Endometrial microvascular endothelial cells (primary cell): ENCODE measurements around the gene ITGB1BP2. TPM values are rescaled to one million over a fixed set of nuclear protein-coding genes. Genes with fewer than 3 reads are reported as not detected.
"Not testable (repeated sequence)": the region's sequence is repeated elsewhere in the genome, so short reads cannot be mapped to it uniquely, and the experiment has no call there.

Experiments
- in situ Hi-C: cut with HindIII; loops from 2 replicates; pipeline ENCODE4 v1.10.0; 2017; ENCODE audit warnings: low sequenced_read_pairs, low pct_unique_long_range_greater_than_20kb; ENCODE audit errors: inconsistent ontology term
- total RNA-seq: library from RNA; depleted of rRNA; stranded (reverse); fragments of >200 nt; gene quantifications from one replicate; pipeline ENCODE4 v1.2.3, GENCODE V29; 2015; ENCODE audit errors: inconsistent ontology term

ITGB1BP2 gene
- total RNA-seq: not detected

DNA sequence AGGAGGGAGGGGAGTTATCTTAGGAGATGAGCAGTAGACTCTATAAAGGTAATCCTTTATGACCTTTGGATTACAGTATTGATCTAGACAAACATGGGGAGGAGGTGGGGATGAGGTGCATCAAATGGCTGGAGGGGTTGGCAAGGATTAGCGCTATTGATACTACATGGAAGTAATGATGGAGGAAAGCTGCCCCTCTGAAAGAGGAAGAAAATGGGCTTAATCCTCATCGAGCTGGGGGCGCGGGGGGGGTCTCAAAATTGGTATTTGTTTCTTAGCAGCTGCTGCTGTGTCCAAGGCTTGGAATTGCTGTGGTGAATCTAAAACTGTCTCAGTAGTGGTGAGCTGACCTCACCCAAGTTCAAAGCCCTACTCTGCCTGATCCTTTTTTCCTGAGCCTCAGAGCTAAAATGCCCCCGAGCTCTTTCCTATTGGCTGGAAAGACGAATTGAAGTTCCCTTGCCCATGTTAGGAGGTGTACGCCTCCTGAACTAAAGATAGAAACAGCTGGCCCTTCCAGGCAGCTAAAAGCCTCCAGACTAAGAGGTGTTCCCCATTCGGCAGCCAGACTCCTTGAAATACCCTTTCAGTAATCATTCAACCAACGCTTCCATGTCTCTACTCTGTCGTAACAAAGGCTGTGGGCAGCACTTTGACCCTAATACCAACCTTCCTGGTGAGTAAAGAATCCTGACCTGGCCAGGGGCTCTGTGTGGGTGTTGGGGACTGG lies at the start of gene ITGB1BP2:
ITGB1BP2 (plus strand) TSS at position 556 of the 730 bp plus-strand sequence; CDS start at position 613, 57 bp downstream.
- in situ Hi-C loops: no loop called here

DNA sequence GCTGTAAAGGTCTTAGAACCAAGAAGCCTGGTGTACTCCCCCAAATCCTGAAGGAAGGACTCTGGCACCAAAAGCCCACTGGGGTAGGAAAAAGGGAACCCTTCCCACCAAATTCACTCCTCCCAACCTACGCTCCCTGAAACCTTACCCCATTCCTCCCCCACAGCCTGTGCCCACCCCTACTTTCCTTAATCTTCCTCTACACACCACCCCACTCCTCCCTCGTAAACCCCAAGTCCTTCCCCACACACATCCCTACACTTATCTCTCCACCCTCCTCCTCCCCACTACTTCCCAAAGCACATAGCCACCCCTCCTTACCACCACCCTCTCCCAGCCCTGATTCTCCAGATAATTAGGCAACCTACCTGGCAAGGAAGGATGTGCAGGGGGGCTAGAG lies 49.3 kb upstream of the ITGB1BP2 start:
- in situ Hi-C loops: no loop called here

DNA sequence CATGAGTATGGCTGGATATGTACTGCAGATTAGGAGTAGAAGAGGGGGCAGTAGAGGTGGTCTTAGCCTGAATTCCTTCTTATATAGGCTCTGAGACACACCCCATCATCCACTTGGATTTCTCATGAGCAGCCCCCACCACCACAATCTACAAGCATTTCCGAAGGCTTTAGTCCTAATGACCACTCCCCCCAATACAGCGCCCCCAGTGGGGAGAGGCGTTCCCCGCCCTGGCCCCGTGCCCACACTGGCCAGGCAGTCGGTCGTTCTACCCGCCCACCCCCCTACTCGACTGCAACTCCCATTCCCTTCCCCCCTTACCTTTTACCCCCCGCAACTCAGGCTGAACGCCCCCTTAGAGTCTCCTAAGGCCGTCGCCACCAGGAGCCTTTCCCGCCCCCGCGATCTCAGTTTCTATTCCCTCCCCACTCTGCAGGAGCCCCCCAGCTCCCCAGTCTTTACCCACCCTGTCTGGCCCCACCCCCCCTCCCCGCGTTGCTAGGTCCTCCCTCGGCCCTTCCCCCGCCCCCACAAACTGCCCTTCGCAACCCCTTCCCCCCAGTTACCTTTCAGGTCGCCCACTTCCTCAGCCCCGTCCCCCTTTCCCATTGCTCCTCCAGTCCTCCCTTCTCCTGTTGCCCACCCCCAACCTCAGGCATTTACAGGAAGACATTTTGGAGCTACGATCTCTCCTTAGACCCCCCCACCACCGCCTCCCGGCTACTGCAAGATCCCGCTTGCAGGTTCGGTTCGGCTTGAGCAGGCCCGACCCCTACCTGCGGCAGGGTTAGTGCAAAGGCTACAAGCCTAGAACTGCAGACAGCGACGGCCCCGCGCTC lies 48.1 kb upstream of the ITGB1BP2 start:
- in situ Hi-C loops: no loop called here

DNA sequence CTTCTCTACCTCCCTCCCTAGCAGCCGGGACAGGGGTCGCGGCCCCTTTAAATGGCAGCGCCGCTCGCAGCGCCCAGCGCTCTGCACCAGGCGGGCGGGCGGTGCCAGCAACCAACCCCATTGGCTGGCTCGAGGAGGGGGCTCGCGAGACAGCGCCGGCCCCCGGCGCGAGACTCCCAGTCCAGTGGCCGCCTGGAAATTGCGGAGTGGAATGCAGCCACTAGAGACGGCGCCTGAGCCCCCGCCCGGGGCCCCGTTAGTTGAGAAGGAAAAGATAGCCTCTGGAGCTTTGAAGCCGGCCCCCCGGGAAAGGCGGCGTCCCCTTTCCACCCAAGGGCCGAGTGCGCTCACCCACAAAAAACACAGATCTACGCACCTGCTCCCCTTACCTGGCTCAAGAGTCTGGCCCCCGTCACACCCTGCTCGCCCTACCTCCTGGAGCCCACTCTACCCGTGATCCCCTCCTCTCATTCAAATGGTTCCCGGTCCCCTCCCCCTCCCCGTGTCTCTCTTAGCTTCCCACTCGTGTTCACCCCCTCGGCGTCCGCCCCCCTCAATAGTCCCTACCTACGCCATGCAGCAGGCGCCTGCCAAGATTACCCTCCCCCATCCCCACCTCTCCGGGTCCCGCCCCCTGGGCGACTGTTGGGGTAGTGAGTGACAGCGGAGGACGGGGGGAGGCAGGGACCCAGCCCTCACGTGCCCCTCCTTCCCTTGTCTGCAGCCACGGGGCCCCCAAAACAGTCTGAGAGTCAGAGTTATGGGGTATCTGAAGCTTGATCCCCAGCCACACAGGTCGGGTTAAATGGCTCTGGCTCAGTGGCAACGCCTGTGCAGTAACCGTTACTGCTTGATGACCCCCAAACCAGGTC lies 47.2 kb upstream of the ITGB1BP2 start, which contains the start of gene ZMYM3:
ZMYM3 (minus strand) TSS at position 49 of the 872 bp plus-strand sequence. CDS start 885 bp downstream, outside the sequence.
- in situ Hi-C loops: no loop called here

DNA sequence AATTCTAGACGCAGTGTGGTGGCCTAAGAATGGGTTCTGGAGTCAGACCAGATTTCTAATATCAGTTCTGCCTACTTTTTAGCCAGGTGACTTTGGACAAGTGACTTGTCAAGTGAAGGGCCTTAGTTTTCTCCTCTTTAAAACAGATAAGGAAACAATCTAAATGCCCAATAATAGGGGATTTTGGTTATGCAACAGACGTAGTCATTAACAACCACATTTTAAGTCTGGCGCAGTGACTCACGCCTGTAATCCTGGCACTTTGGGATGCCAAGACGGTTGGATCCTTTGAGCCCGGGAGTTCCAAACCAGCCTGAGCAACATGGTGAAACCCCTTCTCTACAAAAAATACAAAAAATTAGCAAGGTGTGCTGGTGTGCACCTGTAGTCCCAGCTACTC lies 45.5 kb upstream of the ITGB1BP2 start:
- in situ Hi-C loops: no loop called here

DNA sequence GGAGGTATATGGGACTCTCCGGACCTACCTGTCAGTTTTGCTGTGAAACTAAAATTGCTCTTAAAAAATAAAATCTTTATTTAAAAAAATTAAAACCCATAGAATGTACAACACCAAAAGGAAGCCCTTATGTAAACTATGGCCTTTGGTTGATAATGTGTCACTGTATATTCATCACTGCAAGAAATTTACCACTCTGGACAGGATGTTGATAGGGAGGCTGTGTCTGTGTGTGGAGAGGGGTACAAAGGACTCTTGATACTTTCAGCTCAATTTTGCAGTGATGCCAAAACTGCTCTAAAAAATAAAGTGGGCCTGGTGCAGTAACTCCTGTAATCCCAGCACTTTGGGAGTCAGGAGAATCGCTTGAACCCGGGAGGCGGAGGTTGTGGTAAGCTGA lies 44.7 kb upstream of the ITGB1BP2 start:
- in situ Hi-C loops: no loop called here

DNA sequence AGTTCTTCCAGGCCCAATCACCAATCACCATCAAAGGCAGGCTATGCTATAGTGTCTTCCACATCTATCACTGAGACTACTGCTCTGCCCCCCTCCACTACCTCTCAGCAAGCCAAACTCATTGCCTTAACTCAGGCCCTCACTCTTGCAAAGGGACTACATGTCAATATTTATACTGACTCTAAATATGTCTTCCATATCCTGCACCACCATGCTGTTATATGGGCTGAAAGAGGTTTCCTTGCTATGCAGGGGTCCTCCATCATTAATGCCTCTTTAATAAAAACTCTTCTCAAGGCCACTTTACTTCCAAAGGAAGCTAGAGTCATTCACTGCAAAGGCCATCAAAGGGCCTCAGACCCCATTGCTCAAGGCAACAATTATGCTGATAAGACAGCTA lies 32.9 kb upstream of the ITGB1BP2 start:
- in situ Hi-C loops: not testable (repeated sequence)

DNA sequence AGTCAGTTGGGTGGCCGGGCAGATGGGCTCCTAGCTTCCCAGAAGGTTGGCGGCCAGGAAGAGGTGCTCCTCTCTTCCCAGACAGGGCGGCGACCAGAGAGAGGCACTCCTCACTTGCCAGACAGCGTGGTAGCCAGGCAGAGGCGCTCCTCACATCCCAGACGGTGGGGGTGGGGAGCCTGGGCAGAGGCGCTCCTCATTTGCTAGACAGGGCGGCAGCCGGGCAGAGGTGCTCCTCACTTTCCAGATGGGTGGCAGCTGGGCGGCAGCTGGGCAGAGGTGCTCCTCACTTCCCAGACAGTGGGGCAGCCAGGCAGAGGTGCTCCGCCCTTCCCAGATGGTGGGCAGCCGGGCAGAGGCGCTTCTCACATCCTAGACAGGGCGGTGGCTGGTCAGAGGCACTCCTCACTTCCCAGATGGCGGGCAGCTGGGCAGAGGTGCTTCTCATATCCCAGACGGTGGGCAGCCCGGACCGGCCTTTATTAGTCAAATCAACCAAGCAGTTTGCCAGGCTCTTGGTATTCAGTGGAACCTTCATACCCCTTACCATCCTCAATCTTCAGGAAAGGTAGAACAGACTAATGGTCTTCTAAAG lies 31.7 kb upstream of the ITGB1BP2 start:
- in situ Hi-C loops: no loop called here

DNA sequence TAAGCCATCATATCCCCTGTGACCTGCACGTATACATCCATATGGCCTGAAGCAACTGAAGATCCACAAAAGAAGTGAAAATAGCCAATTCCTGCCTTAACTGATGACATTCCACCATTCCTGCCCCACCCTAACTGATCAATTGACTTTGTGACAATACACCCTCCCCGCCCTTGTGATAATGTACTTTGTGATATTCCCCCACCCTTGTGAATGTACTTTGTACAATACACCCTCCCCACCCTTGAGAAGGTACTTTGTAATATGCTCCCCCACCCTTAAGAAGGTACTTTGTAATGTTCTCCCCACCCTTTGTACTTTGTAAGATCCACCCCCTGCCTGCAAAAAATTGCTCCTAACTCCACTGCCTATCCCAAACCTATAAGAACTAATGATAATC lies 29.2 kb upstream of the ITGB1BP2 start:
- in situ Hi-C loops: not testable (repeated sequence)

DNA sequence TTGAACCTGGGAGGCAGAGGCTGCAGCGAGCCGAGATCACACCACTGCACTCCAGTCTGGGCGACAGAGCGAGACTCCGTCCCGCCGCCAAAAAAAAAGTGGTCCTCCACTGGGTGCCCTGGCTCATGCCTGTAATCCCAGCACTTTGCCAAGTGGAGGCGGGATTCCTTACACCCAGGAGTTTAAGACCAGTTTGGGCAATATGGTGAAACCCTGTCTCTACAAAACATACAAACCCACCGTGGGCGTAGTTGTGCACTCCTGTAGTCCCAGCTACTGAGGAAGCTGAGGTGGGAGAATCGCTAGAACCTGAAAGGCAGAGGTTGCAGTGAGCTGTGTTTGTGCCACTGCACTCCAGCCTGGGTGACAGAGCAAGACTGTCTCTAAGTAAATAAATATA lies 20.2 kb upstream of the ITGB1BP2 start:
- in situ Hi-C loops: not testable (repeated sequence)

DNA sequence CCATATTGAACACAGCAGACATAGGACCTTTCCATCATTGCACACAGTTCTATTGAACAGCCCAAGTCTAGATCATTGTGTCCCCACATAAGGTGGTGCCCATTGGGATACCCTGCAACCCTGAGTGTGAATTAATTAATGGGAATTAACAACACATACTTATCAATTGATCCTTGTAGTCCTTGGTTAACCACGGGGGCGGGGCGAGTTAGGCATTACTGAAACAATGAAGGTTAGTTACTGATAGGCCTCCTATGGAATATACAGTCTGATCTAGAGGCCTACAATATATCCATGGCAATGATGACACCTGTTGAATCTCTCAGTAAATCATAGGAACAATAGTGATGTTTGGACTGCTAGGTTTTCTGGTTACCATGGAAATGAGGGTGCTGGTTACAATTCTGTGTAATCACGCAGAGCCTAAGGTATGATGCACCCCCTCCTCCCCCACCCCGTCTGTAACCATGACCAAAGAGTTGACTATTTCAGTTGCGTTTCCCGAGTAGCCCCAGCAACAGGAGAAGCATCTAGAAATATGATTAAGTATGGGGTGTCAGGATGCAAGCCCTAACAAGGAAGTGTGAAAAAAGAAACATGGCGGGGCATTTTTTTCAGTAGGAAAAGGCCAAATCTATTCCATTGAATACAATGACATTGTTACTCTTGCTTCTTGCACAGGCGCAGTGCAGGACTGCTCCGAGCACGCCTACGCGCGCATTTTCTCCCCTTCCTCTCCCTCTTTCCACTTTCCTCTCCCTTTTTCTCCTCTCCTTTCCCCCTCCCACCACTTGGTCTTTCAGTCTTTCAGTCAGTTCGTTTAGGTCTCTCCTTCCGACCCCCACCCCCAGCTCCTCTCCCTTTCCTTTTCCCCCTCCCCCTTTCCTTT lies 18.8 kb upstream of the ITGB1BP2 start:
- in situ Hi-C loops: no loop called here

DNA sequence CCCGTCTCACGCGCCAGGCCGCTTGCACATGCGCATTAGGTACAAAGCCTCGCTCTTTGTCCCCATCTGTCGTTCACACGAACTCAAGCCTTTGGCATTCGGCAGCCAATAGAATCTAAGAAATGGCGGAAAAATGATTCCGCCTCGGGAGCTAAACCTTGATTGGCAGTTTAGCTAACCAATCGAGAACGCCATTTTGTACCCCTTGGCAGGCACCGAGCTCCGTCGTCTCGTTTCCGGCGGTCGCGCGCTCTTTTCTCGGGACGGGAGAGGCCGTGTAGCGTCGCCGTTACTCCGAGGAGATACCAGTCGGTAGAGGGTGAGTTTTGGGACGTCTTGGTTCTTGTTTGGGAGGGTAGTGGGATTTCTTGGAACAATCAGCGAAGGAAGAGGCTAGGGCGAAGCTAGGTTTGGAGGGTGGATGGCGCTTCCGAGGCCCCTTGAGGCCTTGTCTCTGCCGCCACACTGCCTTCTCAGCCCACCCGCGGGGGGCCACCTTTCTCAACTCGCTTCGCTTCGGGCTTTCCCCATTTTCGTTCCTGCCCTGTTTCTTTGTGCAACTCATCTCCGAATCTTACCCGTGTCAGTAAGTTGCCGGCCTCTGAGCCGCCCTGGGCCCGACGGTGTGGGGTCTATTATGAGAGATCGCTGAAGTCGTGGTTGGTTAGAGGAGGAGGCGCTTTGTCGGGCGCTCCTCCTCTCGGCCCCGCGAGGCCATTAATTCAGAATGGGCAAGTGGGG lies 18.0 kb upstream of the ITGB1BP2 start, which contains the start of gene NONO:
NONO (plus strand) TSS at position 233 of the 741 bp plus-strand sequence. CDS start 7,003 bp downstream, outside the sequence.
- in situ Hi-C loops: no loop called here

DNA sequence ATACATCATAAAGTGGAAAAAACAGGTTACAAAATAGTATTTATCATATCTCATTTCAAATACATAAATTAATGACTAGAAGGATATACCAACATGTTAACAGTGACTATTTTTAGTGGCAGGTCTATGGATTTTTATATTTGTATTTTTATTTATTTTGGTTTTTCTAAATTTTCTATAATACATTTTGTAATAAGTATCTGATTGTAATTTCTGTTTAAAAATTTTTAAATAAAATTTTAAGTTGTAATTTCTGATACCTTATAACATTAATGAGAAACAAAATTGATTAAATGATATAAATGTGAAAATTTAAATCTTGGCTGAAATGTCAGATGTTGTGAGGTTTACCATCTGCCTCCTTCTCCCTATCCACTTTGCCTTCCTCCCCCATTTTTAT lies 15.6 kb upstream of the ITGB1BP2 start:
- in situ Hi-C loops: no loop called here

DNA sequence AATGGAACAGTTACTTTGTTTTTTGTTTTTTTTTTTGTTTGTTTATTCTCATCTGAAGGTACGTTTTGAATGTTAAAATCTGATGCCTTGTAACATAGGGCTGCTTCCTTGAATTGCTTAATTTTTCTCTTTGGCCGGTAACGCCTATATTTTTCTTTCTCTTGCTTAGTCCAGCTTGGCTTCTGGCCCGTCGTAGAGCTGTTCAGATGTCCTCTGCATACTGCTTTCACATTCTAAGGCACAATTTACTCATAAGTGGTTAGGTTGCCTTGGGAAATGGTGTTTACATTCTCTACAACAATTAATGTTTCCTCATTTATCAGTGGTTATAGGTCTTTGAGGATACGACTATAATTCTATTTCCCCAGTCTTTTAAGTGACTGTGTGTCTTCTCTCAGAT lies 10.2 kb upstream of the ITGB1BP2 start:
- in situ Hi-C loops: no loop called here

DNA sequence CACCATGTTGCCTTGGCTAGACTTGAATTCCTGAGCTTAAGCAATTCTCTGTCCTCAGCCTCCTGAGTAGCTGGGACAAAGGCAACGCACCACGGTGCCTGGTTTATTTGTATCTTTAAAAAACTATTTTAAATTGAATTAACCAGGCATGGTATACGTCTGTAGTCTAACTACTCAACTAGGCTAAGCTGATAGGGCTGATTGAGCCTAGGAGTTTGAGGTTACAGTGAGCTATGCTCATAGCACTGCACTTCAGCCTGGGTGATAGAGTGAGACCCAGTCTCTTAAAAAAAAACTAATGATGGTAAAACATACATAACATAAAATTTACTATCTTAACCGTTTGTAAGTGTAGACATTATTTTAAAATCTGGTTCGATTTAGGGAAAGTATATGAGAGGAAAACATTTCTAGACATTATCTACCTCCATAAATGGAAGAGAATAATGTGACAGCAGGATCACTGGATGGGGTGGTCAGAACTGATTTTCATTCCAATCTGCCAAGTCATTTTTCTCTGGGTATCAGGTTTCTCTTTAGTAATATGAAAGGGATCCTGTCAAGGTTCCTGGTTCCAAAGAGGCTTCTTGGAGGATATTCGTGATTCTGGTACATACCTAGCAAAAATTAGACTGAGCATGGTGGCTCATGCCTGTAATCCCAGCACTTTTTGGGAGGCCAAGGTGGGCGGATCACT lies 8.7 kb upstream of the ITGB1BP2 start:
- in situ Hi-C loops: no loop called here

DNA sequence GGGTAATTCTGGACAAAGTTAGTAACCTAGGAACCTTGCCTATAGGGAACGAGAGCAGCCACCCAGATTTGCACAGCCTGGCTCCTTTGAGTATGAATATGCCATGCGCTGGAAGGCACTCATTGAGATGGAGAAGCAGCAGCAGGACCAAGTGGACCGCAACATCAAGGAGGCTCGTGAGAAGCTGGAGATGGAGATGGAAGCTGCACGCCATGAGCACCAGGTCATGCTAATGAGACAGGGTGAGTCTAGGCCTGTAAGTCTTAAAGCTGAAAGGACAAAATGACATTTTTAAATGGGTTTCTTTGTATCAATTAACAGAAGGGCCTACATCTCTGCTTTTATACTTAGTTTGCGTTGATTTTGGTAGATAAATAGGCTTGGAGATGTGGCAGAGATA lies 4.7 kb upstream of the ITGB1BP2 start:
- in situ Hi-C loops: no loop called here

DNA sequence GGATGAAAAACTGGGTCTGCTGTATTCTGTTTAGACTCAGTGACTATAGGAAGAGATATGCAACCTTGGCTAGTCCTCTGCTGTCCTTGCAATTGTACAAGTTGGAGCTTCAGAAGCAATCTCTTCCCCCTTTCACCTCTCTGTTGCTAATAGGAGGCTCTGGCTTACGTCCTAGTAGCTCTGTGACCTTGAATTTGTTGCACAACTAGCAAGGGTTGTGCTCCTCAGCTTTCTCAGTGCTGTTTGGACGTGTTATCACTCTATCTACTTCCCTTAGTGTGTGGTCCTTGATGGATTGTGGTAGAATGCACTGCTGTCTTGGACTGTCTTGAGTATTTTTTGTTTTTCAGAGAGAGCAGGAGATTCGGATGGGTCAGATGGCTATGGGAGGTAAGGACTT lies 3.4 kb upstream of the ITGB1BP2 start:
- in situ Hi-C loops: no loop called here
